ENCODE measurements around the gene ZNF699.
"Not testable (repeated sequence)": the region's sequence is repeated elsewhere in the genome, so short reads cannot be mapped to it uniquely, and the experiment has no call there.

ZNF699 gene

GRCh38 chr19:9283485-9283884 lies 26.2 kb downstream of the ZNF699 start:
- DNase-seq (ENCODE audit: low read depth): not testable (repeated sequence)

GRCh38 chr19:9251236-9251635 lies 58.4 kb downstream of the ZNF699 start:
- DNase-seq (ENCODE audit: low read depth): no peak

GRCh38 chr19:9250630-9251029 lies 59.0 kb downstream of the ZNF699 start, which contains the start of gene OR7E24:
Gene OR7E24 (plus strand): TSS chr19:9250930. CDS start chr19:9251044, 114 bp downstream.
- DNase-seq (ENCODE audit: low read depth): no peak

All from EH (cell line).